Suprapubic skin (tissue), 3 donors: ENCODE results near the gene LMF1.

Experiments
- CTCF ChIP-seq, 2 donors: fragments of 200-600 bp in 1 of 2; fragments of 450-650 bp in 1 of 2; sonication (generic) in 1 of 2; IDR thresholded peaks; one replicate each; pipeline ENCODE4 v1.5.1; 2016 to 2019; ENCODE audit warnings: antibody characterized with exemption in 2 of 2, mild to moderate bottlenecking in 1 of 2, moderate library complexity in 1 of 2
- POLR2A ChIP-seq, 2 donors: fragments of 450-650 bp; IDR thresholded peaks; one replicate each; pipeline ENCODE4 v1.6.1; 2017; ENCODE audit warnings: antibody characterized with exemption in 2 of 2, mild to moderate bottlenecking in 2 of 2, moderate library complexity in 2 of 2

- TF ChIP-seq CTCF (IDR thresholded peaks at IDR 0.05) (no peak), POLR2A (IDR thresholded peaks at IDR 0.05) (no peak)
These were observed 26.8 kb upstream of the LMF1 start for GRCh38 chr16:997440-998051.
